Panc1 (cell line): ENCODE data around the gene ZNF462. TPM values are rescaled to one million over a fixed set of nuclear protein-coding genes. Genes with fewer than 3 reads are reported as not detected.

Experiments
- ATAC-seq: fragments of 200-7000 bp; cut with Tn5 transposase; 2 replicates; pipeline ENCODE4 v1.9.1; 2020; ENCODE audit warnings: mild to moderate bottlenecking, moderate library complexity
- BruUV-seq: library from RNA; stranded (reverse); fragments of 400-500 nt; replicated peaks from 2 replicates; lab custom pipeline; 2021; lab: Mats Ljungman, UMichigan
- CTCF ChIA-PET: fragments of 300-600 bp; sonication (Branson Sonifier 250); formaldehyde crosslinking; loops from one replicate; lab custom pipeline; 2022; ENCODE audit warnings: antibody characterized with exemption; lab: Charles Lee
- POLR2A ChIA-PET: fragments of 300-600 bp; sonication (Branson Sonifier 250); formaldehyde crosslinking; loops from one replicate; lab custom pipeline; 2022; ENCODE audit warnings: antibody characterized with exemption; lab: Charles Lee
- DNase-seq: peaks from one replicate; pipeline ENCODE4 v3.0.0-alpha.2; 2010; ENCODE audit warnings: low read depth, low spot score
- H3K27ac ChIP-seq: 2 replicates; pipeline ENCODE4 v1.5.1; 2011; ENCODE audit warnings: mild to moderate bottlenecking, low read length, inconsistent platforms
- H3K27me3 ChIP-seq: fragments of 200-500 bp; sonication (Bioruptor generic); 2 replicates; pipeline ENCODE4 v1.6.0; 2014; ENCODE audit warnings: low read length, inconsistent platforms; ENCODE audit not compliant: control insufficient read depth, insufficient read depth
- H3K36me3 ChIP-seq: fragments of 200-500 bp; sonication (Bioruptor generic); 2 replicates; pipeline ENCODE4 v1.5.1; 2014; ENCODE audit warnings: inconsistent platforms, mild to moderate bottlenecking, low read length, moderate library complexity; ENCODE audit not compliant: control insufficient read depth, insufficient read depth
- H3K4me1 ChIP-seq: 2 replicates; pipeline ENCODE4 v1.5.1; 2011; ENCODE audit warnings: inconsistent platforms, mild to moderate bottlenecking, low read length, moderate library complexity; ENCODE audit not compliant: control insufficient read depth, insufficient read depth
- H3K4me3 ChIP-seq, 2 experiments: 2 replicates each; pipeline ENCODE4 v1.5.1; 2011 to 2012; ENCODE audit warnings: low read depth in 2 of 2, low read length in 2 of 2, mild to moderate bottlenecking in 2 of 2, inconsistent platforms in 1 of 2, moderate library complexity in 1 of 2
- H3K9me3 ChIP-seq: fragments of 200-500 bp; sonication (Bioruptor generic); 2 replicates; pipeline ENCODE4 v1.5.1; 2014; ENCODE audit warnings: low read depth, mild to moderate bottlenecking, inconsistent platforms, low read length, moderate library complexity; ENCODE audit not compliant: control insufficient read depth, insufficient read depth
- POLR2AphosphoS5 ChIP-seq: IDR thresholded peaks from 2 replicates; pipeline ENCODE4 v1.6.1; 2012; ENCODE audit warnings: mild to moderate bottlenecking, low read depth, low read length, moderate library complexity
- REST ChIP-seq, 2 experiments: IDR thresholded peaks; 2 replicates each; pipeline ENCODE4 v1.6.1; 2011 to 2012; ENCODE audit warnings: low read depth in 2 of 2, control low read depth in 1 of 2, low read length in 1 of 2, mild to moderate bottlenecking in 1 of 2, moderate library complexity in 1 of 2; ENCODE audit not compliant: insufficient read depth in 1 of 2
- SIN3A ChIP-seq: IDR thresholded peaks from 2 replicates; pipeline ENCODE4 v1.6.1; 2012; ENCODE audit warnings: low read depth, mild to moderate bottlenecking, low read length, moderate library complexity, borderline replicate concordance; ENCODE audit not compliant: insufficient read depth
- TCF7L2 ChIP-seq: IDR thresholded peaks from 2 replicates; pipeline ENCODE4 v1.6.1; 2011; ENCODE audit warnings: mild to moderate bottlenecking, low read depth, low read length, inconsistent platforms
- in situ Hi-C: cut with HindIII; loops from 2 replicates; pipeline ENCODE4 v1.10.0; 2016; ENCODE audit warnings: low sequenced_read_pairs, low pct_unique_long_range_greater_than_20kb
- intact Hi-C: fragments of 100-400 bp; cut with micrococcal nuclease; formaldehyde crosslinking; loops from one replicate; pipeline ENCODE4 v1.10.0; 2022; ENCODE audit not compliant: unreplicated experiment
- total RNA-seq: library from RNA; stranded (reverse); gene quantifications from one replicate; pipeline ENCODE4 v1.2.1, GENCODE V29; 2021; ENCODE audit not compliant: unreplicated experiment
- TF ChIP-seq, protein P1 (sequence below): fragments of 450-650 bp; IDR thresholded peaks from 2 replicates; pipeline ENCODE4 v1.5.1; 2017; ENCODE audit warnings: mild to moderate bottlenecking

ZNF462 gene
- total RNA-seq, 1 experiment from 2014 or later = 34.8 TPM

DNA sequence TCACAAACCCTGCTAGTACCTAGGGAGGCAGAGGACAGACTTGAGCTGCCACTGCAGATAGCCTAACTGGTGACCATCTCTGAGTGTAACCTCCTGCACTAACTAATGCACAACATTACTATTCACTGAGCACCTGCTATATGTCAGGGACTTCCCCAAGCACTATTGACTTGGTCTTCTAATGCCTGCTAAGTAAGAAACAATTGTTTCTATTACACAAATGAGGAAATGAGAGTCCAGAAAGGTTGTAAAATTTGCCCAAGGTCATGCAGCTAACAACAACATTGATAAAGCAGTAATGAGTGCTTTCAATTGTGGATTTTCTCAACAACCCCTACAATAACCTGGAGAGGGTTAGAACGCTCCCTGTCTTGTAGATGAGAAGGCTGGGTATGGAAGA, 183.7 kb downstream of the ZNF462 start:
- in situ Hi-C loops (no loop called here), intact Hi-C loops (no loop called here)
- no peak for TF ChIP-seq POLR2AphosphoS5
- no TSS peak for BruUV-seq
- no peaks in the 10 kb centered on the region for H3K36me3 ChIP-seq
- H3K9me3 ChIP-seq = no peaks in the 10 kb centered on the region
- CTCF ChIA-PET = no interaction called here
- no peak overlapping the region for H3K4me3 ChIP-seq
- H3K27ac ChIP-seq = no peak overlapping the region
- ATAC-seq (no peak), DNase-seq (no peak)
- no peaks in the 10 kb centered on the region for H3K27me3 ChIP-seq
- POLR2A ChIA-PET = no interaction called here
- no peaks in the 10 kb centered on the region for H3K4me1 ChIP-seq

DNA sequence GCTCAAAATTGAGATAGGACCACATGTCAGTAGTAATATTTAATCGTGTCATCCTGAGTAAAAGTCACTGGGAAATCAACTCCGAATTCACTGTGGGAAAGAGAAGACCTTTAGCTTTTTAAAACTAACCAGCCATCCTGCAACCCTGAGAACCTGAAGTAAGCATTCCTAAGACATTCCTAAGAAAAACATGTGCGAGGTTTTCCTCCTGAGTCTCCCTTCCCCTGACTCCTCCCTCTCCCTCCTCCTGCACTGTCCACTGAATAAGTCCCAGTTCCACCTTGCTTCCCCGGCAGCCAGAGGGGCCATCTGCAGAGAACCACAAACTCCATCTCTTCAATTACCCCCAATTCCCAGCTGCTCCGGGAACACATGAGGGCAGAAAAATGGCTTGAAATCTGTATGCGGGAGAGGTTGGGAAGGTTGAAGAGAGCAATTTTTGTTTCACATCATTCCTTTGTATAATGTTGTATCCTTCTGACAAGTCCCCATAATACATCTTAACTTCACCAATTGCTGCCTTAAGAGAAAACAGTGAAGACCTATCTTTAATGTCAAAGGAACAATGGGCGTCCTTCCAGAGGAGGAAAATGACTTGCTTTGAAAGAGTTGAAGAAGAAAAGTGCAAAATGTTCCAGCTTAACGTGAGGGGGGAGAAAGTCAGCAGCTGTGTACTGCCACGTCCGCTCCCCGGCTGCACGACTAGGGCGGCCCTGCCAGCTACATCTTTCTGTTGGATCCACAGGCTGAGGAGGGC, 186.3 kb downstream of the ZNF462 start:
- ATAC-seq (no peak), DNase-seq (no peak)
- H3K4me1 ChIP-seq = no peaks in the 10 kb centered on the region
- no TSS peak for BruUV-seq
- intact Hi-C loops = no loop called here
- no peak for TF ChIP-seq TCF7L2
- no peak for TF ChIP-seq REST (IDR thresholded peaks at IDR 0.05; ENCODE audit: insufficient read depth in 1 of 2, low read depth in 2 of 2, low read length in 1 of 2)
- TF ChIP-seq SIN3A = no peak
- TF ChIP-seq, protein P1, sequence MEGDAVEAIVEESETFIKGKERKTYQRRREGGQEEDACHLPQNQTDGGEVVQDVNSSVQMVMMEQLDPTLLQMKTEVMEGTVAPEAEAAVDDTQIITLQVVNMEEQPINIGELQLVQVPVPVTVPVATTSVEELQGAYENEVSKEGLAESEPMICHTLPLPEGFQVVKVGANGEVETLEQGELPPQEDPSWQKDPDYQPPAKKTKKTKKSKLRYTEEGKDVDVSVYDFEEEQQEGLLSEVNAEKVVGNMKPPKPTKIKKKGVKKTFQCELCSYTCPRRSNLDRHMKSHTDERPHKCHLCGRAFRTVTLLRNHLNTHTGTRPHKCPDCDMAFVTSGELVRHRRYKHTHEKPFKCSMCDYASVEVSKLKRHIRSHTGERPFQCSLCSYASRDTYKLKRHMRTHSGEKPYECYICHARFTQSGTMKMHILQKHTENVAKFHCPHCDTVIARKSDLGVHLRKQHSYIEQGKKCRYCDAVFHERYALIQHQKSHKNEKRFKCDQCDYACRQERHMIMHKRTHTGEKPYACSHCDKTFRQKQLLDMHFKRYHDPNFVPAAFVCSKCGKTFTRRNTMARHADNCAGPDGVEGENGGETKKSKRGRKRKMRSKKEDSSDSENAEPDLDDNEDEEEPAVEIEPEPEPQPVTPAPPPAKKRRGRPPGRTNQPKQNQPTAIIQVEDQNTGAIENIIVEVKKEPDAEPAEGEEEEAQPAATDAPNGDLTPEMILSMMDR = no peak
- no peak for TF ChIP-seq POLR2AphosphoS5
- no peaks in the 10 kb centered on the region for H3K9me3 ChIP-seq
- no peaks in the 10 kb centered on the region for H3K27me3 ChIP-seq
- H3K4me3 ChIP-seq = no peak overlapping the region
- H3K27ac ChIP-seq = no peak overlapping the region
- ChIA-PET POLR2A (no interaction called here), CTCF (no interaction called here)
- no peaks in the 10 kb centered on the region for H3K36me3 ChIP-seq
- in situ Hi-C loops = no loop called here

GRCh38 chr9:107049803-107050184, 186.8 kb downstream of the ZNF462 start:
- CTCF ChIA-PET = no interaction called here
- in situ Hi-C loops = no loop called here
- POLR2A ChIA-PET = no interaction called here
- no peak overlapping the region for H3K27ac ChIP-seq
- H3K9me3 ChIP-seq = no peaks in the 10 kb centered on the region
- no peaks in the 10 kb centered on the region for H3K36me3 ChIP-seq
- no peak for DNase-seq
- H3K4me1 ChIP-seq = no peaks in the 10 kb centered on the region
- no peak for ATAC-seq
- no peaks in the 10 kb centered on the region for H3K27me3 ChIP-seq
- intact Hi-C loops = no loop called here
- BruUV-seq = no TSS peak
- TF ChIP-seq REST (IDR thresholded peaks at IDR 0.05; ENCODE audit: insufficient read depth in 1 of 2, low read depth in 2 of 2, low read length in 1 of 2) = no peak
- no peak for TF ChIP-seq SIN3A
- no peak overlapping the region for H3K4me3 ChIP-seq
